Renal cortex interstitium (tissue), 11 donors: ENCODE data around the gene FOSL2. TPM values are rescaled to one million over a fixed set of nuclear protein-coding genes. Genes with fewer than 3 reads are reported as not detected.
"Not testable (repeated sequence)": the region's sequence is repeated elsewhere in the genome, so short reads cannot be mapped to it uniquely, and the experiment has no call there.

Source experiments
- DNase-seq, 11 donors: peaks; one replicate each; pipeline ENCODE4 v3.0.0-alpha.2; 2013; ENCODE audit warnings: low read depth in 9 of 11, low spot score in 4 of 11; ENCODE audit errors: extremely low read depth in 1 of 11
- polyA plus RNA-seq, 3 donors: library from polyadenylated mRNA; unstranded; fragments of 120-200 nt; gene quantifications; one replicate each; pipeline ENCODE4 v1.2.1, GENCODE V29; 2013; ENCODE audit not compliant: insufficient read length in 3 of 3

FOSL2 gene
- polyA plus RNA-seq, 3 donors = 21.2 to 45.5 (median 24.4) TPM

- DNase-seq = no peak
These were observed 26.0 kb upstream of the FOSL2 start for GRCh38 chr2:28366496-28367282.

- DNase-seq = no peak
These were observed 24.8 kb upstream of the FOSL2 start for GRCh38 chr2:28367667-28368356.

DNA sequence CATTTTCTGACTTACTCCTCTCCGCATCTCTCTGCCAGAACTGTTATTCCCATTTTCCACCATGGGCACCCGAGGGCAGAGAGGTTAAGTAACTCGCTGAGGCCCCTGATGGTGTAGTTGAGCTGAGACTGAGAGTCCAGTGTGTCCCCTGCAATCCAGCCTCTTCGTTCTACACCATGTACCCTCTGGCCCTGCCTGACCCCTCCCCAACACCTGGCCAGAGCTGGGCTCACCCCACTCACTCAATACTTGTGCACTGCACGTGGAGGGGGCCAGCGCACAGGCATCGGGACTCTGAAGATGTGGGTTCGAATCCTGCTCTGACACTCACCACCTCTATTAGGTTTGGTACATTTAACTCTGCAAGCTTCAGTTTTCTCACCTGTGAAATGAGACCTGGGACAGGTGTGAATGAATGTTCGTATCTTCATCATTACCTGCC lies 24.3 kb upstream of the FOSL2 start:
- no peak for DNase-seq

- no peak for DNase-seq
These were observed 23.3 kb upstream of the FOSL2 start for GRCh38 chr2:28369358-28369757.

DNA sequence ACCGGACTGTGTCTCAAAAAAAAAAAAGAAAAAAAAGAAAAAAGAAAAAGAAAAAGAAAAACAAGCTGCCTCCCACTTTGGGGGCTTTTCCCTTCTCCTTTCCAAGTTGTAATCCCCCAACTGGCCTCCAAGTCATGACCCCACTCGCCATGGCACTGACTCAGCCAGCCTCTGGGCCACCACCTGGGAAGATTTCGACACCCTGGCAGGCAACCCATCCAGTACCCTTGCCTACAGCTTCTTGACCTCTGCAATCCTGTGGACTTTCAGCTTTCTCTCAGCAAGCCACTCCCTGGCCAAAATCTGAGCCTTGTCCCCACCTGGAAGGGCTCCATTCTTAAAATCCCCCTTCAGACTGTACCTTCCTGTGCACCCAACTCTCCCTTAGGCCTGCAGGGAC lies 22.3 kb upstream of the FOSL2 start:
- DNase-seq = no peak

- DNase-seq = not testable (repeated sequence)
These were observed 20.9 kb upstream of the FOSL2 start for GRCh38 chr2:28371728-28372127.

DNA sequence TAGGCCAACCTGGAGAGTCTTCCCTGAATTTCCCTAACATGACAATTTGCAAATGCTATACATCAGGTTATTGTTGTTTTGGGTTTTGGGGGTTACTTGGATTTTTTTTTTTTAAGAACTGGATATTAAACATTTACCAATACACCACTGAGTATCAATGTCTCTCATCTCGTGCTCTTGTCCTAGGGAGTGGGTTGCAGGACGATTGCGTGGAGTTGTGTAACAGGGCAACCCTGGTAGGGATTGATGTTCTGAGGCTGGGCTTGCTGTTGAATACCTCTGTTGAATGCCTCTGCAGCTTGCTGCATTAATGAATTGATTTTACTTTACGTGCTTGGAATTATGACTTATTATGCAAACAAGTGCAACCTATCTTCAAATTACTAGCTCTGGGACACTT lies 18.8 kb upstream of the FOSL2 start:
- no peak for DNase-seq

DNA sequence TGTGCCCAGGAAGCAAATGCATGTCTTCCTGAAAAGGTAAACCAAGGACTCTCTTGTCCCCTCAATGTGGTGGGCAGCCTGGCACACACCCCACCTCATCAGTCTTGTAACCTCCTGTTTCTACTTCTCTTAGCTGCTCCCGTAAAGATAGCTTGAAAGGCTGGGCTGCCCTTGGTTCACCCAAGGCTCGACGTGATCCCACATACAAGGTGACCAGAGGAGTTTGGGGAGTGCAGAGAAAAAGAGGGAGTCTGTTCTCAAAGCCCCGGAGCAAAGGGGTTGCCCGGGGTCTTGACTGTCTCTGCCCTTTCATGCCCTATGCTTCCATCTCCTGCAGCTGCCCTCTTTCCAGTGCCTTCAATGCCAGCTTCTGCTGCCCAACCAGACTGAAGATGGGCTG lies 18.3 kb upstream of the FOSL2 start:
- no peak for DNase-seq

GRCh38 chr2:28375236-28375635 lies 17.4 kb upstream of the FOSL2 start:
- DNase-seq = no peak

GRCh38 chr2:28375742-28376631 lies 16.7 kb upstream of the FOSL2 start:
- no peak for DNase-seq

DNA sequence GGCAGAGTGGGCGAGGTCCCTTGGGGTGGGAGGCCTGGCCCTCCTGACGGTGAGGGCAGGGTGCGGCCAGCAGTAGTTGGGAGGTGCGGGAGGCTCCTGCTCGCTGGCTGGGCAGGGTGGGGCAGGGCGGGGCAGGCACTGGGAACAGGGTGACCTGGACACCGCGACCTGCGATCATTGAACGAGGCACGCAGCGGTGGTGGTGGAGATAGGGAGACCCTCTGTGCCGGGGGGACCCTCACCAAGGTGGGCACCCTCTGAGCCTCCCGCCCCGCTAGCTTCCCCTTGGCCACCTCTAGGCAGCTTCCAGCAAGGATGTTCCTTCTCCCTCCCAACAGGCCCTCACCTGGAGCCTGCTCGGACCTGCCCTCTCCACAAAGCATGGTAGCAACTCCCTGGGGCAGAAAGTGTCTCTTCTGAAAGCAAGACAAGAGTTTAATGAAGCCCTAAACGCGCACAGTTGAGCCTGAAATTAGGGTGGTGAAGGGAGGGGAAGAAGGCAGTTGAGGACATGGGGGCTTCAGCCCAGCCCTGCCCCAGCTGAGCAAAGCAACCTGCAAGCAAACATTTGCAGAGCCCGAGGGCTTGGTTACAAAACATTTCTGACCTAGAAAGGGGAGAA lies 15.4 kb upstream of the FOSL2 start:
- DNase-seq = no peak

GRCh38 chr2:28377984-28378678 lies 14.5 kb upstream of the FOSL2 start:
- no peak for DNase-seq

DNA sequence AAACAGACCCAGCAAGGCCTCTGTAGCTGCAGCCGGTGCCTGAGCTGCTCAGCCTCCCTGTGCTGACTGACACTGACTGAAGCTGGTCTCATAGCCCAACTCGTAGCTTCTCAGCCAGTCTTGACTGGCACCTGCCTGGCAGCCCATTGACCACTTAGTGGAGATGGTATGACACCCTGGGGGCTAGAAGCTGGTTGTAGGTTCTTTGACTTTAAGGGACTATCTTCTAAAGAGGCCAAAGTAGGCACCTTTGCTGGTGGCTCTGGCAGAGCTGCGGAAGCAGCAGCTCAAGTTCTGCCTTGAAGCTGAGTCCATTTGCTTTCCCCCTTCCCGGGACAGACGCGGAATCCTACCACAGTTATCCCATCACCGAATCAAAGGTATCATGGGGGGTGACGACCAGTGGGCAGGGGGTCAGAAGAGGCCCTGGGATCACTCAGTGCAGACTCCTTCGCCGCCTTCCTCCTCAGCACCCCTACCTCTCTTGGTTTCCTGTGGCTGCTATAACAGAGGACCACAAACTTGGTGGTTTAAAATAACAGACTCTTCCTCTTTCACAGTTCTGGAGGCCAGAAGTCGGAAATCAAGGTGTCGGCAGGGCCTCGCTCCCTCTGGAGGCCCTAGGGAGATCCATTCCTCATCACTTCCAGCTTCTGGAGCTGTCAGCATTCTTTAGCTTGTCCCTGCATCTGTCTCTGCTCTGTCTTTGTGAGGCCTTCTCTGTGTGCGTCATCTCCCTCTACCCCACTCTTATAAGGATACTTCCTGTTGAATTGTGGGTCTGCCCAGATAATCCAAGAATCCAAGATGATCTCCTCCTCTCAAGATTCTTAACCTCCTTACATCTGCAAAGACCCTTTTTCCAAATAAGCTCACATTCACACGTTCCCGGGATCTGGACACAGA lies 13.7 kb upstream of the FOSL2 start:
- DNase-seq = no peak

DNA sequence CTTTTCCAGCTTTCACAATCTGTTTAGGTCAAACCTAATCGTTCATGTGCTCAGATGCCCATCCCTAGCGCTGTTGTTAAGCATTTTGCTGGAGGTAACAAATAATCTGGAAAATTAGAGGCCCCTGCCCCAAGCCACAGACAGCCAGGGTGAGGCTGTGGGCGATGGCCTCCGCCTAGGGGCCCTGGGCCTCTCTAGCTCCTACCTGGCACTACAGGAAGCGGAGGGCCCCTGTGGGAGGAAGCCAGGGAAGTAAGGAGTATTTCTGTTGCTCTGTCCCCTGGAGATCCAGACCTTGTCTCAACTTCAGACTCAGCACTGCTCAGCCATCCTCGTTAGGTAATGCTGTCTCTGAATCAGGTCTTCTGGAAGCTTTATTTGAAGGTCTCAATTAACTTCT lies 12.4 kb upstream of the FOSL2 start:
- no peak for DNase-seq

GRCh38 chr2:28381225-28382180 lies 11.2 kb upstream of the FOSL2 start:
- DNase-seq = no peak

GRCh38 chr2:28382755-28383154 lies 9.9 kb upstream of the FOSL2 start:
- DNase-seq = no peak
